MCF 10A (cell line): ENCODE results near the gene ATR. TPM values are rescaled to one million over a fixed set of nuclear protein-coding genes. Genes with fewer than 3 reads are reported as not detected.
"Not testable (repeated sequence)": the region's sequence is repeated elsewhere in the genome, so short reads cannot be mapped to it uniquely, and the experiment has no call there.

Experiments
- BruUV-seq: library from RNA; stranded (reverse); fragments of 400-500 nt; replicated peaks from 2 replicates; lab custom pipeline; 2021; lab: Mats Ljungman, UMichigan
- CTCF ChIA-PET: fragments of 300-600 bp; sonication (Branson Sonifier 250); formaldehyde crosslinking; extraction: SDS; loops from one replicate; lab custom pipeline; 2021; ENCODE audit warnings: antibody characterized with exemption, inconsistent platforms; lab: Yijun Ruan, JAX
- POLR2A ChIA-PET: fragments of 300-600, 350-650 bp; sonication (Branson Sonifier 250); formaldehyde crosslinking; extraction: SDS; loops from one replicate; lab custom pipeline; 2020; ENCODE audit warnings: antibody characterized with exemption, inconsistent platforms; lab: Yijun Ruan, JAX
- DNase-seq: peaks from one replicate; pipeline ENCODE4 v3.0.0-alpha.2; 2018; ENCODE audit not compliant: unreplicated experiment
- H3K27ac Mint-ChIP-seq: one replicate; pipeline ENCODE4 v1.8.0; 2022; ENCODE audit warnings: mild to moderate bottlenecking, low read depth, mixed read lengths; ENCODE audit not compliant: unreplicated experiment
- H3K27me3 Mint-ChIP-seq: one replicate; pipeline ENCODE4 v1.8.0; 2022; ENCODE audit warnings: mixed read lengths; ENCODE audit not compliant: insufficient read depth, unreplicated experiment
- H3K36me3 Mint-ChIP-seq: one replicate; pipeline ENCODE4 v1.8.0; 2022; ENCODE audit warnings: mild to moderate bottlenecking, moderate library complexity, mixed read lengths; ENCODE audit not compliant: insufficient read depth, unreplicated experiment
- H3K4me1 Mint-ChIP-seq: one replicate; pipeline ENCODE4 v1.8.0; 2022; ENCODE audit warnings: mixed read lengths; ENCODE audit not compliant: insufficient read depth, unreplicated experiment
- H3K4me3 Mint-ChIP-seq: one replicate; pipeline ENCODE4 v1.8.0; 2022; ENCODE audit warnings: mild to moderate bottlenecking, moderate library complexity, mixed read lengths; ENCODE audit not compliant: unreplicated experiment
- H3K9me3 Mint-ChIP-seq: one replicate; pipeline ENCODE4 v1.8.0; 2022; ENCODE audit warnings: mixed read lengths; ENCODE audit not compliant: unreplicated experiment
- intact Hi-C: fragments of 100-400 bp; cut with micrococcal nuclease; formaldehyde crosslinking; loops from 2 replicates; pipeline ENCODE4 v1.14.1; 2022
- total RNA-seq: library from RNA; stranded (reverse); gene quantifications from 2 replicates; pipeline ENCODE4 v1.2.3, GENCODE V29; 2022
- TF ChIP-seq, protein P1 (sequence below): fragments of 200-600 bp; IDR thresholded peaks from one replicate; pipeline ENCODE4 v1.8.0; 2022; ENCODE audit warnings: antibody characterized with exemption, mild to moderate bottlenecking; ENCODE audit not compliant: unreplicated experiment

ATR gene
- total RNA-seq, 1 experiment from 2014 or later = 30.2 TPM

DNA sequence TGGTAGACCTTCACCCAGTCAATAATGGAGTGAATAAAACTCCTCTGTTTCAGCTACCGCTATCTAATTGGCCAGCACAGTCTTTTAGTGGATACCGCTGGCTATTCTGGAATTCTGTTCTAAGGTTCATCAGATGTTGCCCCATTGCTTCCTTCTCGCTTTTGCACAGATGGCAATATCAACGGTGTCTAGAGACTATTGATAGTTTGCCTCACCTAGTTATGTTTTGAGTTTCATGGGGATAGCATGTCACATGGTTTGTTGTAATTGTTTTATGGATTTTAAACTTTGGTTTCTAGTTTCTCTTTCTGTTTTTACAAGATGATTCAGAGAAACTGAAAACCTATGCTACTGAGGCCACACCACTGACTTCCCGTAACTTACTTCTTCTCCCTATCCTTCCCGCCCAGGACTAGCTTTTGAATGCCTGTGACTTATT is 132.7 kb downstream of the ATR start:
- no peaks in the 10 kb centered on the region for H3K27me3 Mint-ChIP-seq
- TF ChIP-seq, protein P1, sequence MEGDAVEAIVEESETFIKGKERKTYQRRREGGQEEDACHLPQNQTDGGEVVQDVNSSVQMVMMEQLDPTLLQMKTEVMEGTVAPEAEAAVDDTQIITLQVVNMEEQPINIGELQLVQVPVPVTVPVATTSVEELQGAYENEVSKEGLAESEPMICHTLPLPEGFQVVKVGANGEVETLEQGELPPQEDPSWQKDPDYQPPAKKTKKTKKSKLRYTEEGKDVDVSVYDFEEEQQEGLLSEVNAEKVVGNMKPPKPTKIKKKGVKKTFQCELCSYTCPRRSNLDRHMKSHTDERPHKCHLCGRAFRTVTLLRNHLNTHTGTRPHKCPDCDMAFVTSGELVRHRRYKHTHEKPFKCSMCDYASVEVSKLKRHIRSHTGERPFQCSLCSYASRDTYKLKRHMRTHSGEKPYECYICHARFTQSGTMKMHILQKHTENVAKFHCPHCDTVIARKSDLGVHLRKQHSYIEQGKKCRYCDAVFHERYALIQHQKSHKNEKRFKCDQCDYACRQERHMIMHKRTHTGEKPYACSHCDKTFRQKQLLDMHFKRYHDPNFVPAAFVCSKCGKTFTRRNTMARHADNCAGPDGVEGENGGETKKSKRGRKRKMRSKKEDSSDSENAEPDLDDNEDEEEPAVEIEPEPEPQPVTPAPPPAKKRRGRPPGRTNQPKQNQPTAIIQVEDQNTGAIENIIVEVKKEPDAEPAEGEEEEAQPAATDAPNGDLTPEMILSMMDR = no peak
- ChIA-PET CTCF (interaction anchor here (0.7 to 1.2 kb wide), 2 partner anchors 17 to 902 kb away, joined by 3 read pairs; no protein-coding TSS in a partner anchor), POLR2A (interaction anchor here (0.7 to 2.4 kb wide), 8 partner anchors 13 to 236 kb away, joined by 3 to 19 read pairs (median 4); partner anchors contain the start of gene ATR)
- peaks cover 28% of the 10 kb centered on the region for H3K4me1 Mint-ChIP-seq
- peak; percentile 32 for DNase-seq
- H3K4me3 Mint-ChIP-seq = peak overlapping the region; percentile 97
- no peaks in the 10 kb centered on the region for H3K9me3 Mint-ChIP-seq
- intact Hi-C loops = no loop called here
- no TSS peak for BruUV-seq
- H3K36me3 Mint-ChIP-seq = peaks cover 14% of the 10 kb centered on the region
- H3K27ac Mint-ChIP-seq = peak overlapping the region; percentile 100

DNA sequence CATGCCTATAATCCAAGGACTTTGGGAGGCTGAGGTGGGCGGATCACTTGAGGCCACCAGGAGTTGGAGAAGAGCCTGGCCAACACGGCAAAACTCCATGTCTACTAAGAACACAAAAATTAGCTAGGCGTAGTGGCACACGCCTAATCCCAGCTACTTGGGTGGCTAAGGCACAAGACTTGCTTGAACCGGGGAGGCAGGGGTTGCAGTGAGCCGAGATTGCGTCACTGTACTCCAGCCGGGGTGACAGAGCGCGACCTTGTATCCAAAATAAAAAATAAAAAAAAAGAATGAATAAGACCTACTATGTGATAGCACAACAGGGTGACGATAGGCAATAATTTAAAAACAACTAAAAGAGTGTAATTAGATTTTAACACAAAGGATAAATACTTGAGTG is 134.2 kb downstream of the ATR start:
- intact Hi-C loops = no loop called here
- Mint-ChIP-seq H3K36me3 (peaks cover 6% of the 10 kb centered on the region), H3K4me1 (peaks cover 28% of the 10 kb centered on the region), H3K27me3 (no peaks in the 10 kb centered on the region), H3K27ac (no peak overlapping the region), H3K4me3 (no peak overlapping the region), H3K9me3 (no peaks in the 10 kb centered on the region)
- no peak for DNase-seq
- ChIA-PET CTCF (no interaction called here), POLR2A (interaction anchor here (1.4 kb wide), 1 partner anchor 43 kb away, joined by 3 read pairs; no protein-coding TSS in a partner anchor)
- BruUV-seq = no TSS peak
- TF ChIP-seq, protein P1 = no peak

DNA sequence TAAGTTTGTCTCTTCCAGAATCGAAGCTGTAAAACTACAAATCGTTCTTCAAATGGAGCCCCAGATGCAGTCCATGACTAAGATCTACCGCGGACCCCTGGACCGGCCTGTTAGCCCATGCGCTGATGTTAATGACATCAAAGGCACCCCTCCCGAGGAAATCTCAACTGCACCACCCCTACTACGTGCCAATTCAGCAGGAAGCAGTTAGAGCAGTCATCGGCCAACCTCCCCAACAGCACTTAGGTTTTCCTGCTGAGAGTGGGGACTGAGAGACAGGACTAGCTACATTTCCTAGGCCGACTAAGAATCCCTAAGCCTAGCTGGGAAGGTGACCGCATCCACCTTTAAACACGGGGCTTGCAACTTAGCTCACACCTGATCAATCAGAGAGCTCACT is 135.5 kb downstream of the ATR start:
- H3K9me3 Mint-ChIP-seq, H3K27me3 Mint-ChIP-seq, BruUV-seq, DNase-seq, H3K4me3 Mint-ChIP-seq, H3K27ac Mint-ChIP-seq, CTCF ChIA-PET, H3K36me3 Mint-ChIP-seq, intact Hi-C loops: not testable (repeated sequence)
- POLR2A ChIA-PET = interaction anchor here (1.2 kb wide), 1 partner anchor 17 kb away, joined by 3 read pairs; no protein-coding TSS in a partner anchor
- peaks cover 23% of the 10 kb centered on the region for H3K4me1 Mint-ChIP-seq

DNA sequence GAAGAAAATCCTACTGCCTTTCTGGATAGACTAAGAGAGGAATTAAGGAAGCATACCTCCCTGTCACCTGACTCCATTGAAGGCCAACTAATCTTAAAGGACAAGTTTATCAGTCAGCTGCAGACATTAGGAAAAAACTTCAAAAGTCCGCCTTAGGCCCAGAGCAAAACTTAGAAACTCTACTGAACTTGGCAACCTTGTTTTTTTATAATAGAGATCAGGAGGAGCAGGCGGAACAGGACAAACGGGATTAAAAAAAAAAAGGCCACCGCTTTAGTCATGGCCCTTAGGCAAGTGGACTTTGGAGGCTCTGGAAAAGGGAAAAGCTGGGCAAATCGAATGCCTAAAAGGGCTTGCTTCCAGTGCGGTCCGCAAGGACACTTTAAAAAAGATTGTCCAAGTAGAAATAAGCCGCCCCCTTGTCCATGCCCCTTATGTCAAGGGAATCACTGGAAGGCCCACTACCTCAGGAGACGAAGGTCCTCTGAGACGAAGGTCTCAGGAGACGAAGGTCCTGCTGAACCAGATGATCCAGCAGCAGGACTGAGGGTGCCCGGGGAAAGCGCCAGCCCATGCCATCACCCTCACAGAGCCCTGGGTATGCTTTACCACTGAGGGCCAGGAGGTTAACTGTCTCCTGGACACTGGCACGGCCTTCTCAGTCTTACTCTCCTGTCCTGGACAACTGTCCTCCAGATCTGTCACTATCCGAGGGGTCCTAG is 138.9 kb downstream of the ATR start:
- H3K27ac Mint-ChIP-seq, BruUV-seq, H3K27me3 Mint-ChIP-seq, POLR2A ChIA-PET, H3K9me3 Mint-ChIP-seq, CTCF ChIA-PET, DNase-seq, intact Hi-C loops, H3K4me3 Mint-ChIP-seq, H3K4me1 Mint-ChIP-seq: not testable (repeated sequence)
- H3K36me3 Mint-ChIP-seq = peaks cover 12% of the 10 kb centered on the region

DNA sequence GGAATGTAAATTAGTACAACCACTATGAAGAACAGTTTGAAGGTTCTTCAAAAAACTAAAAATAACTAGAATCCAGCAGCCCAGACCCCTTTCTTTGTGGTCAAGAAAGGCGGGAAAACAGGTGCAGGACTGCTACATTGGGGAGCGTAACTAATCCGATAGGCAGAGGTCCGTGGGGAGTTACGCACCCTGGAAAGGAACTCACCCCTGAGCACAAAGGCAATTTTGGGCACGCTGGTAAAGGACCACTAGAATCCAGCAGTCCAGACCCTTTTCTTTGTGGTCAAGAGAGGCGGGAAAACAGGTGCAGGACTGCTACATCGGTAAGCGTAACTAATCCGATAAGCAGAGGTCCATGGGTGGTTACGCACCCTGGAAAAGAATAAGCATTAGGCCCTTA is 140.4 kb downstream of the ATR start:
- CTCF ChIA-PET, intact Hi-C loops, H3K27ac Mint-ChIP-seq, POLR2A ChIA-PET, H3K4me3 Mint-ChIP-seq, H3K27me3 Mint-ChIP-seq, DNase-seq, H3K9me3 Mint-ChIP-seq, BruUV-seq: not testable (repeated sequence)
- peaks cover 11% of the 10 kb centered on the region for H3K4me1 Mint-ChIP-seq
- peaks cover 12% of the 10 kb centered on the region for H3K36me3 Mint-ChIP-seq
